ENCODE results near the gene CTNNBL1. TPM values are rescaled to one million over a fixed set of nuclear protein-coding genes. Genes with fewer than 3 reads are reported as not detected.
A peak's percentile ranks its signal among the peaks of the same experiment; 100 is the strongest.

Gene CTNNBL1
- total RNA-seq, 6 experiments from 2014 or later, result 16.3 to 41.8 (median 28.8) TPM

DNA sequence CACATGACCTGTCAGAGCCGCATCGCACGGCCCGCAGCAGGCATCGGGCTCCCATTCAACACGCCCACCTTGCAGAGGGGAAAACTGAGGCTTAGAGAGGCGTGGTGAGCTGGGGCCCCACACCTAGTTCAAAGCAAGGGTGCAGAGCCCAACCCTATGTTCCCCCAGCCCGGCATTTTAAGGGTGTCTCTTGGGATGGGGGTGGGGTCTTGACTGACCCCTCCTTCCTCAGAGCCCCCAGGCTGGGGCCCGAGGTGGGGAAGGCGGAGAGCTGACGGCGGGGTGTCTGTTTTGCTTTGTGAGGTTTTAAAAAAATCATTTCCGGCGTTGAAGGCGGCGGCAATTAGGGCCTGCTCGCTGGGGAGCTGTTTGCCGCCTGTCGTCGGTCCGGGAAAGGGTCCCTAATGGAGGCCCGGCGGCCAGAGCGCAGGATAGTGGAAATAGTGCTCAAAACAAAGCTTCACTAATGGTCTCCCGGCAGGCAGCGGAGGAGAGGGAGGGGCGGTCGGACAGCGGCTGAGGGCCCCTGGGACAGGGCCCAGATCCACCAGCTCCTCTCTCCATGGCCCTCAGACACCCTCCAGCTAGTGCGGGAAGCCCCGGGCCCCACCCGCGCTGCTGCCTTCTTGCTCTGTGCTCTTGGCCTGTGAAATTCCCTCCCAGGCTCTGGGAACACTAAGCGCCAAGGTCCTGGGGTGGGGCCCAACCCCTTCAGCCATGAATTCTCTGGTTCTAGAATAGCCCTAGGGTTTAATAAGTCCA is 221.0 kb downstream of the CTNNBL1 start:
- H3K9me3 ChIP-seq, result no peaks in the 10 kb centered on the region
- intact Hi-C loops (cut with DNase I), result no loop called here
- no peaks in the 10 kb centered on the region for H3K27me3 ChIP-seq
- H3K36me3 ChIP-seq, result no peaks in the 10 kb centered on the region
- 17% methylated on average over 9 of the region's 34 CpGs for WGBS (ENCODE audit: insufficient coverage, low coverage, low lambda C conversion rate, missing lambda C conversion rate)
- peaks cover 0 to 4% (median 0%) of the 10 kb centered on the region in 4 donors for H3K4me1 ChIP-seq
- ATAC-seq (peak in 3 of 4 donors; percentile 23 to 35 (median 25)), DNase-seq (no peak)
- TF ChIP-seq, protein P1, sequence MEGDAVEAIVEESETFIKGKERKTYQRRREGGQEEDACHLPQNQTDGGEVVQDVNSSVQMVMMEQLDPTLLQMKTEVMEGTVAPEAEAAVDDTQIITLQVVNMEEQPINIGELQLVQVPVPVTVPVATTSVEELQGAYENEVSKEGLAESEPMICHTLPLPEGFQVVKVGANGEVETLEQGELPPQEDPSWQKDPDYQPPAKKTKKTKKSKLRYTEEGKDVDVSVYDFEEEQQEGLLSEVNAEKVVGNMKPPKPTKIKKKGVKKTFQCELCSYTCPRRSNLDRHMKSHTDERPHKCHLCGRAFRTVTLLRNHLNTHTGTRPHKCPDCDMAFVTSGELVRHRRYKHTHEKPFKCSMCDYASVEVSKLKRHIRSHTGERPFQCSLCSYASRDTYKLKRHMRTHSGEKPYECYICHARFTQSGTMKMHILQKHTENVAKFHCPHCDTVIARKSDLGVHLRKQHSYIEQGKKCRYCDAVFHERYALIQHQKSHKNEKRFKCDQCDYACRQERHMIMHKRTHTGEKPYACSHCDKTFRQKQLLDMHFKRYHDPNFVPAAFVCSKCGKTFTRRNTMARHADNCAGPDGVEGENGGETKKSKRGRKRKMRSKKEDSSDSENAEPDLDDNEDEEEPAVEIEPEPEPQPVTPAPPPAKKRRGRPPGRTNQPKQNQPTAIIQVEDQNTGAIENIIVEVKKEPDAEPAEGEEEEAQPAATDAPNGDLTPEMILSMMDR (IDR thresholded peaks at IDR 0.05), result no peak
- no peak for TF ChIP-seq POLR2A (IDR thresholded peaks at IDR 0.05)
- H3K27ac ChIP-seq, result no peak overlapping the region
- H3K4me3 ChIP-seq, result no peak overlapping the region

DNA sequence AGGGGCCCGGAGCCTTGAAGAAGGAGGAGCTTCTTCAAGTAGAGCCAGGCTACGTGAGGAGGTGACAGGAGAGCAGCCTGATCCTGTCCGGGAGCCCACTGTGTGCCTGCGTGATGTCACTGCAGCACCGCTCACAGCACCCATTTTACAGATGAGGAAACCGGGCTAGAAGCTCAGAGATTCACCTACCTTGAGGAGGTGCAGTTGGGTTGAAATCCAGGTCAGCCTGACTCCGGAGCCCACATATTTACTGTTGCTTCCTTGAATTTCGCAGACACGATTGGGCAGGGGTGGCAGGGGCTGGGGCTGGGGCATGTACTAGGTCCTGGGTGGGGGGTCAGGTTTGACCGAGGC is 221.6 kb downstream of the CTNNBL1 start:
- no peaks in the 10 kb centered on the region for H3K27me3 ChIP-seq
- no peaks in the 10 kb centered on the region for H3K36me3 ChIP-seq
- ATAC-seq (no peak), DNase-seq (no peak)
- peaks cover 0 to 4% (median 0%) of the 10 kb centered on the region in 4 donors for H3K4me1 ChIP-seq
- no peaks in the 10 kb centered on the region for H3K9me3 ChIP-seq
- WGBS (ENCODE audit: insufficient coverage, low coverage, low lambda C conversion rate, missing lambda C conversion rate), result 52% methylated on average over 3 of the region's 10 CpGs
- no peak overlapping the region for H3K27ac ChIP-seq
- no peak for TF ChIP-seq POLR2A (IDR thresholded peaks at IDR 0.05)
- TF ChIP-seq, protein P1 (IDR thresholded peaks at IDR 0.05), result no peak
- intact Hi-C loops (cut with DNase I), result no loop called here
- H3K4me3 ChIP-seq, result no peak overlapping the region

DNA sequence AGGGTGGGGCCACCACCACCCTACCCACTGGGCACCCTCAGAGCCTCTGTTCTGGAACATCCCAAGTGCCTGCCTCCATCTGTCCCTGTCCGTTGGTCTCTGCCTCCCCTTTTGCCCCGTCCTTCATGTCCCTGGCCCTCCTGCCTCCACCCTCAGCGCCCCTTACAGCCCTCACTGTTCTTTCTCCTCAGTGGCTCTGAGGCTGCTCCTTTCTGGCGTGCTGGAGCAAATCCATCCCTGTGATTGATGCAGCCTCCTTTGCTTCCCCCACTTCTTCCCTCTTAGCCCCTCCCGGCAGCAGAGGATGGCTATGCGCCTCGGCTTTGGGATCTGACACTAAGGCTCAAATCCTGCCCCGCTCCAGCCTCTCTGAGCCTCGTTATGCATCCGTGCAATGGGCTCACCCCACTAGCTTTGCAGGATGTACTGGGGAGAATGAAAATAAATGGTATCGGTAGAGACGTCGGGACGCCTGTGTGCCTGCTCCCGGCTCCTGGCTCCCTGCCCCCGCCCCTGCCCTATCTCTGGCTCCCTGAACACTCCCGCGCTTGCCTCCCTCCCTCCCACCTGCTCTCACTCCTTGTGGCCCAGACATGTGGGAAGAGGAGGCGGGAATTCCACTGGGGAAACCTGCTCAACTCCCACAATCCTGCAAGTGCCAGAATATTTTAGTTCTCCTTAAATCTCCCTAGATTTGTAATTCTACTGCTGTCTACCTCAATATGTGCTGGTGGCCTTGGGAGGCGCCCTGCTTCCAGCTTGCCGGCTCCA is 222.2 kb downstream of the CTNNBL1 start:
- Histone ChIP-seq H3K36me3 (no peaks in the 10 kb centered on the region), H3K27ac (no peak overlapping the region), H3K27me3 (no peaks in the 10 kb centered on the region), H3K9me3 (no peaks in the 10 kb centered on the region), H3K4me3 (no peak overlapping the region), H3K4me1 (peaks cover 0 to 4% (median 0%) of the 10 kb centered on the region in 4 donors)
- TF ChIP-seq, protein P1 (IDR thresholded peaks at IDR 0.05), result no peak
- no peak for TF ChIP-seq POLR2A (IDR thresholded peaks at IDR 0.05)
- intact Hi-C loops (cut with DNase I), result no loop called here
- ATAC-seq (peak; percentile 21 to 54 (median 36)), DNase-seq (no peak)
- 20% methylated on average over 18 of the region's 21 CpGs for WGBS (ENCODE audit: insufficient coverage, low coverage, low lambda C conversion rate, missing lambda C conversion rate)

DNA sequence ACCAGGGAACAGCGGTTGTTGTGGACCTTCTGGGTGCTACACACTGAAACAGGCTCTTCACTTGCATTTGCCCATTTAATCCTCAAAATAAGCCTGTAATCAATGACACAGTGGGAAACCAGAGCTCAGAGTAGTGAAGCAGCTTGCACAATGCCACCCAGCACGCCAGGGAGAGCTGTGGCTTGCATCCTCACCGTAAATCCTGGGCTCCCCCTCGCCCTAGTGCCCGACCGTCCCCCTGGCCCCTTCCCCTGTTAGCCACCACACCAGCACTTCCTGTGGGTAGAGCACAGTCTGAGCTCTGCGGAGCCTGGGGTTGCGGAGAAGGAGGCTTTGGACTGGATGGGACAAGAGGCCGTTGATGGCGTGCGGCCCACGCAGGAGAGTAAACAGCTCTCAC is 223.6 kb downstream of the CTNNBL1 start:
- TF ChIP-seq POLR2A (IDR thresholded peaks at IDR 0.05), result no peak
- TF ChIP-seq, protein P1 (IDR thresholded peaks at IDR 0.05), result no peak
- WGBS (ENCODE audit: insufficient coverage, low coverage, low lambda C conversion rate, missing lambda C conversion rate), result 66% methylated on average over 6 of the region's 12 CpGs
- H3K27ac ChIP-seq, result no peak overlapping the region
- intact Hi-C loops (cut with DNase I), result no loop called here
- no peak overlapping the region for H3K4me3 ChIP-seq
- ATAC-seq (no peak), DNase-seq (no peak)
- no peaks in the 10 kb centered on the region for H3K27me3 ChIP-seq
- H3K9me3 ChIP-seq, result no peaks in the 10 kb centered on the region
- no peaks in the 10 kb centered on the region for H3K36me3 ChIP-seq
- H3K4me1 ChIP-seq, result peaks cover 0 to 4% (median 0%) of the 10 kb centered on the region in 4 donors
